Liver (tissue), 9 donors: ENCODE measurements around the gene PEX7. TPM values are rescaled to one million over a fixed set of nuclear protein-coding genes. Genes with fewer than 3 reads are reported as not detected.

ENCODE experiments used
- DNase-seq: peaks from one replicate; pipeline ENCODE4 v3.0.0-alpha.2; 2017; ENCODE audit warnings: low spot score
- H3K27ac ChIP-seq, 2 donors: one replicate each; pipeline ENCODE4 v1.7.0; 2013; ENCODE audit warnings: inconsistent platforms in 2 of 2, low read length in 2 of 2, control low read depth in 1 of 2, low read depth in 1 of 2, mild to moderate bottlenecking in 1 of 2
- H3K27me3 ChIP-seq, 4 donors: one replicate each; pipeline versions ENCODE4 v1.6.1 to v1.7.0; 2013; ENCODE audit warnings: low read length in 3 of 4, inconsistent platforms in 1 of 4, mild to moderate bottlenecking in 1 of 4, moderate library complexity in 1 of 4; ENCODE audit not compliant: control insufficient read depth in 4 of 4, insufficient read depth in 4 of 4
- H3K36me3 ChIP-seq, 4 donors: one replicate each; pipeline versions ENCODE4 v1.6.1 to v1.7.0; 2013; ENCODE audit warnings: low read length in 3 of 4, mild to moderate bottlenecking in 3 of 4, low read depth in 1 of 4, moderate library complexity in 1 of 4; ENCODE audit not compliant: control insufficient read depth in 4 of 4, insufficient read depth in 3 of 4
- H3K4me1 ChIP-seq, 4 donors: one replicate each; pipeline versions ENCODE4 v1.6.1 to v1.7.0; 2013; ENCODE audit warnings: low read length in 3 of 4, mild to moderate bottlenecking in 3 of 4, moderate library complexity in 1 of 4; ENCODE audit not compliant: control insufficient read depth in 4 of 4, insufficient read depth in 4 of 4
- H3K4me3 ChIP-seq, 3 donors: one replicate each; pipeline versions ENCODE4 v1.6.1 to v1.7.0; 2013; ENCODE audit warnings: low read length in 3 of 3, control low read depth in 1 of 3, low read depth in 1 of 3, mild to moderate bottlenecking in 1 of 3
- H3K9ac ChIP-seq, 2 donors: one replicate each; pipeline ENCODE4 v1.7.0; 2013; ENCODE audit warnings: low read length in 2 of 2, mild to moderate bottlenecking in 2 of 2, moderate library complexity in 2 of 2, control low read depth in 1 of 2, low read depth in 1 of 2
- H3K9me3 ChIP-seq, 4 donors: one replicate each; pipeline versions ENCODE4 v1.6.1 to v1.7.0; 2013; ENCODE audit warnings: low read length in 3 of 4; ENCODE audit not compliant: control insufficient read depth in 4 of 4
- ATF3 ChIP-seq: IDR thresholded peaks from 2 replicates; pipeline ENCODE4 v1.6.1; 2016; ENCODE audit warnings: antibody characterized with exemption
- CTCF ChIP-seq: fragments of 150-350 bp; IDR thresholded peaks from 2 replicates; pipeline ENCODE4 v1.5.1; 2017; ENCODE audit warnings: improper control_type of control experiment, low read depth, low read length; ENCODE audit not compliant: missing input control
- EGR1 ChIP-seq, 2 donors: IDR thresholded peaks; 2 replicates each; pipeline ENCODE4 v1.6.1; 2016 to 2018; ENCODE audit warnings: antibody characterized with exemption in 2 of 2, low read depth in 2 of 2
- FOXA1 ChIP-seq: IDR thresholded peaks from 2 replicates; pipeline ENCODE4 v1.6.1; 2016; ENCODE audit warnings: antibody characterized with exemption
- FOXA2 ChIP-seq: IDR thresholded peaks from 2 replicates; pipeline ENCODE4 v1.6.1; 2016; ENCODE audit warnings: antibody characterized with exemption
- GABPA ChIP-seq, 2 donors: IDR thresholded peaks in 1 of 2; conservative IDR thresholded peaks in 1 of 2; 2 replicates each; pipeline ENCODE4 v1.6.1; 2016; ENCODE audit warnings: antibody characterized with exemption in 2 of 2, mild to moderate bottlenecking in 1 of 2, moderate library complexity in 1 of 2
- HNF4A ChIP-seq, 2 donors: conservative IDR thresholded peaks; 2 replicates each; pipeline ENCODE4 v1.6.1; 2016; ENCODE audit warnings: antibody characterized with exemption in 2 of 2, mild to moderate bottlenecking in 2 of 2
- HNF4G ChIP-seq: IDR thresholded peaks from 2 replicates; pipeline ENCODE4 v1.6.1; 2016; ENCODE audit warnings: antibody characterized with exemption
- MAX ChIP-seq: IDR thresholded peaks from 2 replicates; pipeline ENCODE4 v1.6.1; 2016; ENCODE audit warnings: antibody characterized with exemption
- NR2F2 ChIP-seq: IDR thresholded peaks from 2 replicates; pipeline ENCODE4 v1.6.1; 2016; ENCODE audit warnings: antibody characterized with exemption
- REST ChIP-seq: IDR thresholded peaks from 2 replicates; pipeline ENCODE4 v1.6.1; 2016; ENCODE audit warnings: antibody characterized with exemption, mild to moderate bottlenecking
- SP1 ChIP-seq: IDR thresholded peaks from 2 replicates; pipeline ENCODE4 v1.6.1; 2018; ENCODE audit warnings: antibody characterized with exemption, mild to moderate bottlenecking
- YY1 ChIP-seq: IDR thresholded peaks from 2 replicates; pipeline ENCODE4 v1.6.1; 2016; ENCODE audit warnings: antibody characterized with exemption, mild to moderate bottlenecking
- ZBTB33 ChIP-seq: IDR thresholded peaks from 2 replicates; pipeline ENCODE4 v1.6.1; 2016; ENCODE audit warnings: antibody characterized with exemption
- WGBS: extraction: QIAGEN DNeasy Blood & Tissue Kit; methylation state at CpG from one replicate; pipeline ENCODE4 v1.1.7; 2013; 5-methylcytosine and 5-hydroxymethylcytosine counted together
- polyA plus RNA-seq, 2 donors: library from polyadenylated mRNA; stranded (reverse) in 1 of 2; unstranded in 1 of 2; fragments of 200-250 nt in 1 of 2; fragments of >200 nt in 1 of 2; fragmentation: Nextera tagmentation in 1 of 2; extraction: Ambion mirVana in 1 of 2; gene quantifications; one replicate each; pipeline versions ENCODE4 v1.2.1 to v1.2.3, GENCODE V29; 2013 to 2015
- total RNA-seq, 2 donors: library from RNA; depleted of rRNA; stranded (reverse); fragments of >200 nt; gene quantifications; one replicate each; pipeline ENCODE4 v1.2.3, GENCODE V29; 2014
- donor health status: healthy.
- donor health status: healthy.
- donor health status: healthy.
- donor health status: healthy.
- donor health status: healthy.

PEX7 gene
- total and polyA plus RNA-seq, 4 donors: 5.2 to 7.5 (median 6.2) TPM

GRCh38 chr6:136890194-136890839, 67.9 kb downstream of the PEX7 start (continued):
- TF ChIP-seq SP1 (no peak), ZBTB33 (no peak), MAX (no peak), FOXA2 (no peak), YY1 (no peak)

GRCh38 chr6:136890986-136891385, 68.6 kb downstream of the PEX7 start:
- TF ChIP-seq YY1: no peak
- TF ChIP-seq EGR1 (IDR thresholded peaks at IDR 0.05; ENCODE audit: low read depth in 2 of 2): no peak
- TF ChIP-seq FOXA1: no peak
- TF ChIP-seq REST: no peak
- no peak for TF ChIP-seq SP1
- TF ChIP-seq FOXA2: no peak
- no peak for TF ChIP-seq GABPA (IDR thresholded peaks at IDR 0.05 in 1 of 2, conservative IDR thresholded peaks at IDR 0.05 in 1 of 2)
- TF ChIP-seq ATF3: no peak
- TF ChIP-seq NR2F2: no peak
- TF ChIP-seq ZBTB33: no peak
- no peak for TF ChIP-seq HNF4G
- Histone ChIP-seq H3K36me3 (no peaks in the 10 kb centered on the region), H3K27ac (no peak overlapping the region), H3K4me3 (no peak overlapping the region), H3K27me3 (no peaks in the 10 kb centered on the region), H3K9ac (no peak overlapping the region), H3K4me1 (no peaks in the 10 kb centered on the region), H3K9me3 (no peaks in the 10 kb centered on the region)
- WGBS: 92% methylated on average over 3 of the region's 3 CpGs
- no peak for DNase-seq

- H3K4me1 ChIP-seq: no peaks in the 10 kb centered on the region
- H3K27ac ChIP-seq: no peak overlapping the region
- no peaks in the 10 kb centered on the region for H3K9me3 ChIP-seq
- DNase-seq: no peak
- no peak overlapping the region for H3K4me3 ChIP-seq
- no peaks in the 10 kb centered on the region for H3K27me3 ChIP-seq
- WGBS: 81% methylated on average over 5 of the region's 5 CpGs
- no peak overlapping the region for H3K9ac ChIP-seq
- peaks cover 0 to under 1% (median 0%) of the 10 kb centered on the region in 4 donors for H3K36me3 ChIP-seq
- TF ChIP-seq GABPA (IDR thresholded peaks at IDR 0.05 in 1 of 2, conservative IDR thresholded peaks at IDR 0.05 in 1 of 2) (no peak), FOXA2 (no peak), REST (no peak), HNF4A (conservative IDR thresholded peaks at IDR 0.05) (no peak), YY1 (no peak), MAX (no peak), CTCF (no peak)
These were observed 70.8 kb downstream of the PEX7 start for GRCh38 chr6:136893187-136893586.
